Esophagus muscularis mucosa (tissue), 2 donors: ENCODE data around the gene TTC29.

ENCODE experiments used
- POLR2A ChIP-seq: fragments of 450-650 bp; IDR thresholded peaks from one replicate; pipeline ENCODE4 v1.6.1; 2017; ENCODE audit warnings: antibody characterized with exemption, moderate library complexity, mild to moderate bottlenecking, low read depth
- POLR2AphosphoS5 ChIP-seq, 2 donors: sonication (generic); formaldehyde crosslinking; IDR thresholded peaks; one replicate each; pipeline ENCODE4 v1.6.1; 2017; ENCODE audit warnings: antibody characterized with exemption in 2 of 2

GRCh38 chr4:146795711-146796110, 150.0 kb downstream of the TTC29 start:
- no peak for TF ChIP-seq POLR2AphosphoS5 (IDR thresholded peaks at IDR 0.05)
- TF ChIP-seq POLR2A = no peak
